Neuronal stem cell (in vitro differentiated cells): ENCODE measurements around the gene CDC42BPA.

Experiments used
- DNase-seq: peaks from one replicate; pipeline ENCODE4 v3.0.0-alpha.2; 2013; ENCODE audit warnings: low spot score
- H2AFZ ChIP-seq: one replicate; pipeline ENCODE4 v1.6.1; 2013; ENCODE audit warnings: mild to moderate bottlenecking, low read length, inconsistent platforms
- H2AK5ac ChIP-seq: 2 replicates; pipeline ENCODE4 v1.6.1; 2013; ENCODE audit warnings: low read depth, mild to moderate bottlenecking, inconsistent platforms, low read length, moderate library complexity, mixed read lengths
- H2BK120ac ChIP-seq: 2 replicates; pipeline ENCODE4 v1.6.1; 2013; ENCODE audit warnings: low read depth, mild to moderate bottlenecking, inconsistent platforms, low read length, moderate library complexity, mixed read lengths
- H2BK12ac ChIP-seq: one replicate; pipeline ENCODE4 v1.6.1; 2013; ENCODE audit warnings: low read length, inconsistent platforms
- H2BK15ac ChIP-seq: 2 replicates; pipeline ENCODE4 v1.6.1; 2013; ENCODE audit warnings: mild to moderate bottlenecking, low read length, inconsistent platforms, mixed read lengths
- H2BK5ac ChIP-seq: one replicate; pipeline ENCODE4 v1.6.1; 2013; ENCODE audit warnings: inconsistent platforms, mild to moderate bottlenecking, low read length, moderate library complexity
- H3K14ac ChIP-seq: one replicate; pipeline ENCODE4 v1.6.1; 2013; ENCODE audit warnings: low read length, inconsistent platforms
- H3K18ac ChIP-seq: 2 replicates; pipeline ENCODE4 v1.6.1; 2013; ENCODE audit warnings: low read length, inconsistent platforms
- H3K23ac ChIP-seq: 2 replicates; pipeline ENCODE4 v1.6.1; 2013; ENCODE audit warnings: low read depth, mild to moderate bottlenecking, mixed read lengths, low read length, inconsistent platforms; ENCODE audit not compliant: poor library complexity
- H3K27ac ChIP-seq: replicated peaks from 3 replicates; pipeline ENCODE4 v1.5.1; 2013; ENCODE audit warnings: low read length, inconsistent platforms
- H3K27me3 ChIP-seq, 3 experiments: 2 replicates each; pipeline ENCODE4 v1.6.1; 2013; ENCODE audit warnings: low read length in 3 of 3, mild to moderate bottlenecking in 2 of 3, inconsistent platforms in 1 of 3, low read depth in 1 of 3, mixed read lengths in 1 of 3, moderate library complexity in 1 of 3; ENCODE audit not compliant: control insufficient read depth in 3 of 3, insufficient read depth in 3 of 3
- H3K36me3 ChIP-seq, 2 donors: replicated peaks in 1 of 2; 2 replicates each; pipeline ENCODE4 v1.6.1; 2013; ENCODE audit warnings: low read length in 2 of 2; ENCODE audit not compliant: control insufficient read depth in 2 of 2, insufficient read depth in 2 of 2
- H3K4ac ChIP-seq: 2 replicates; pipeline ENCODE4 v1.6.1; 2013; ENCODE audit warnings: inconsistent platforms, mild to moderate bottlenecking, low read length, moderate library complexity
- H3K4me1 ChIP-seq, 2 donors: 1 replicate in 1 of 2; 2 replicates in 1 of 2; pipeline ENCODE4 v1.6.1; 2013; ENCODE audit warnings: low read length in 2 of 2, low read depth in 1 of 2; ENCODE audit not compliant: control insufficient read depth in 2 of 2, insufficient read depth in 1 of 2
- H3K4me2 ChIP-seq: one replicate; pipeline ENCODE4 v1.6.1; 2013; ENCODE audit warnings: mild to moderate bottlenecking, low read length, inconsistent platforms; ENCODE audit not compliant: insufficient read depth, poor library complexity, severe bottlenecking
- H3K4me3 ChIP-seq, 2 donors: 2 replicates each; pipeline ENCODE4 v1.5.1; 2013; ENCODE audit warnings: low read length in 2 of 2, mild to moderate bottlenecking in 2 of 2, inconsistent platforms in 1 of 2, moderate library complexity in 1 of 2
- H3K79me1 ChIP-seq: one replicate; pipeline ENCODE4 v1.6.1; 2013; ENCODE audit warnings: low read depth, mild to moderate bottlenecking, inconsistent platforms, low read length, moderate library complexity
- H3K9ac ChIP-seq: one replicate; pipeline ENCODE4 v1.6.1; 2013; ENCODE audit warnings: mild to moderate bottlenecking, low read depth, low read length, inconsistent platforms; ENCODE audit not compliant: poor library complexity
- H3K9me3 ChIP-seq, 2 donors: replicated peaks in 1 of 2; 2 replicates each; pipeline versions ENCODE3 to v1.6.1; 2013; ENCODE audit warnings: low read length in 2 of 2, mild to moderate bottlenecking in 2 of 2, inconsistent platforms in 1 of 2, low read depth in 1 of 2, mixed read lengths in 1 of 2, moderate library complexity in 1 of 2; ENCODE audit not compliant: control insufficient read depth in 2 of 2, insufficient read depth in 1 of 2
- H4K8ac ChIP-seq: one replicate; pipeline ENCODE4 v1.6.1; 2013; ENCODE audit warnings: low read depth, mild to moderate bottlenecking, inconsistent platforms, low read length, moderate library complexity
- H4K91ac ChIP-seq: one replicate; pipeline ENCODE4 v1.6.1; 2013; ENCODE audit warnings: low read length, low read depth, mild to moderate bottlenecking, inconsistent platforms; ENCODE audit not compliant: poor library complexity
- WGBS, 2 donors: extraction: QIAGEN DNeasy Blood & Tissue Kit; methylation state at CpG; one replicate each; pipeline ENCODE4 v1.1.7; 2013; ENCODE audit warnings: missing lambda C conversion rate in 2 of 2, mixed read lengths in 1 of 2; ENCODE audit not compliant: insufficient read length in 2 of 2, insufficient replicate concordance in 1 of 2; ENCODE audit errors: extremely low coverage in 2 of 2; 5-methylcytosine and 5-hydroxymethylcytosine counted together

Gene CDC42BPA

DNA sequence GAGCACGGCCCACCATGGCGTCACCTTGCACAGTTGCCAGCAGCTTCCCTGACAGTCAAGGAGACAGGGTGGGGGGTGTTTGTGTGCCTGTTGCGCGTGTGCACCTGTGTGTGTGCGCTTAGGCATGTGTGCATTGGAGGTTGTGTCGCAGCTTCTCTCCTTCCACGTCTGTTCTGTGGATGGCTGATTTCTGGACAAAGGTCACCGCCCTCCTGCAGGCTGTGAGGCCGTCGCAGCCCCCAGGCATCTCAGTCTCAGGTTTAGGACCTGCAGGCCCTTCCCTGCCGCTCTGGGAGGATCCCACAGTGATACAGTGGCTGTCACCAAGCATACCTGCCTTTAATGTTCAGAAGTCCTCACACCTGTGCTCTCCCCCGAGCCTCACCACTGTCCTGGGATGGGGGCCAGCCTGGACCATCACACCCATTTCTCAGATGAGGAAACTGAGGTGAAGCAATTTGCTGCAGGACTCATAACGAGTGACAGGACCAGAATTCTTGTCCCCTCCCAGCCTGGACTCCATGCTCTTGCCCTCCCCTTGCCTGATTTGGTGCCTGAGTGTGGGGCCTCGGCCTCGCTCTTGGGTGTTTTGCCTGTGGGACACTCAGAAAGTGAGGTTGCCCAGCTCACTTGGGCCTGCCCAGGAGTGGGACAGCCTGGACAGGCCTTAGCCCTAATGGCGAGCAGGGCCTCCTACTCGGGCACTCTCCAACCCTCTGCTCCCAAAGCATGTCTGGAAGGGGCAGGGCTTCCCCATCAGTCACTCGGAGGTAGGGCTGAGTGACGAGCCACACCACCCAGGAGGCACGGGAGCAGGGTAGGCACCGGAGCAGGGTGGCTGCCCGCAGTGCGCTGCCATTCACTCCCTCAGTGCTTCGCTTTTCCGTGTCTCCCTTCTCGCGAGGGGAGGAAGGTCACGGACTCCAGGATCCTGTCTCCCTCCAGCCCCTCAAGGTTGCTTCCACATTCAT lies 355.6 kb downstream of the CDC42BPA start:
- H4K8ac ChIP-seq: no peak overlapping the region
- H2BK12ac ChIP-seq: no peak overlapping the region
- no peaks in the 10 kb centered on the region for H3K36me3 ChIP-seq
- H3K4me1 ChIP-seq: no peaks in the 10 kb centered on the region
- no peak overlapping the region for H4K91ac ChIP-seq
- DNase-seq: no peak
- no peak overlapping the region for H3K27ac ChIP-seq
- no peak overlapping the region for H2BK15ac ChIP-seq
- WGBS, 2 donors: no CpG with 5 or more reads among the region's 28 CpGs
- H3K9ac ChIP-seq: peak overlapping the region; percentile 24
- H3K4me2 ChIP-seq: no peak overlapping the region
- H2AFZ ChIP-seq: no peak overlapping the region
- no peak overlapping the region for H3K4me3 ChIP-seq
- peak overlapping the region; percentile 60 for H3K23ac ChIP-seq
- H3K27me3 ChIP-seq: no peaks in the 10 kb centered on the region
- peaks cover 6% of the 10 kb centered on the region for H3K79me1 ChIP-seq
- H3K18ac ChIP-seq: peak overlapping the region; percentile 16
- H2BK120ac ChIP-seq: no peak overlapping the region
- no peak overlapping the region for H2AK5ac ChIP-seq
- H2BK5ac ChIP-seq: peak overlapping the region; percentile 63
- peak overlapping the region; percentile 47 for H3K14ac ChIP-seq
- H3K9me3 ChIP-seq: peaks cover 5 to 8% of the 10 kb centered on the region in 2 donors
- peak overlapping the region; percentile 98 for H3K4ac ChIP-seq

DNA sequence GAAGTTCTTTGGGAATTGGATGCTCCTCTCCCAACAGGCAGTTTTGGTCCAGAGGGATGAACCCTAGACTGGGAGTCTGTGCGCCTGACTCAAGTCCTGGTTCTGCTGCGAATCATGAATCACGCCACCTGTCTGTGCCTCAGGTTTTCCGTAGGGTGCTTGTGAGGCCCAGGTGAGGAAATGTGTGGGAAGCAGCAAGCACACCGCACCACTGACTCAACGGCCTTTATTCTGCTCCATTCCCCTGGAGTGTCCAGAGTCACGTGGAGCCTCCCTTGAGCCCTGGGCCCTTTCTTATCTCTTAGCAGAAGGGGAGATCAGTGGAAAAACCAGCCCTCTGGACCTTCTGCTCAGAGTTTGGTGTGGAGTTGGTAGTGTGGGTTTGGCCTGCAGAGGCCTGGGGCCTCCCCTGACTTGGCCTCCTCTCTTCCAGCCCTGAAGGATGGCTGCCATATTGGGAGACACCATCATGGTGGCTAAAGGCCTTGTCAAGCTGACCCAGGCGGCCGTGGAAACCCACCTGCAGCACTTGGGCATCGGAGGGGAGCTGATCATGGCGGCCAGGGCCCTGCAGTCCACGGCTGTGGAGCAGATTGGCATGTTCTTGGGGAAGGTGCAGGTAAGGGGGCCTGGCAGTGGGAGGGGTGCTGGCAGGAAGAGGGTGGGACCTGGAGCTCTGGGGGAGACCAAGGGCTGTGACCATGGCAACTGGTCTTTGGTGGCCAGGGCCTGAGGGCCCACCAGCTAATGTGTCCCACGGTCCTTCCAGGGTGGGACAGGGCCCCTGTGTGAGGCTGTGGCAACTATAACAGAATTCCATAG lies 357.1 kb downstream of the CDC42BPA start:
- no peak overlapping the region for H3K4me2 ChIP-seq

DNA sequence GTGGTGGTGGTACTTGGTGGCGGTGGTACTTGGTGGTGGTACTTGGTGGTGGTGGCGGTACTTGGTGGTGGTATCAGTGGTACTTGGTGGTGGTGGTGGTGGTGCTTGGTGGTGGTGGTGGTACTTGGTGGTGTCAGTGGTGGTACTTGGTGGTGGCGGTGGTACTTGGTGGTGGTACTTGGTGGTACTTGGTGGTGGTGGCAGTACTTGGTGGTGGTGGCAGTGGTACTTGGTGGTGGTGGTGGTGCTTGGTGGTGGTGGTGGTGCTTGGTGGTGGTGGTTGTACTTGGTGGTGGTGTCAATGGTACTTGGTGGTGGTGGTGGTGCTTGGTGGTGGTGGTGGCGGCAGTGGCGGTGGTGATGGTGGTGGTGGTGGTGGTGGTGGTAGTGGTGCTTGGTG lies 358.0 kb downstream of the CDC42BPA start:
- H2AFZ ChIP-seq: no peak overlapping the region
- DNase-seq: no peak
- H3K9me3 ChIP-seq: peaks cover 5 to 8% of the 10 kb centered on the region in 2 donors
- no peak overlapping the region for H3K4me2 ChIP-seq
- no peak overlapping the region for H2BK15ac ChIP-seq
- no peak overlapping the region for H2BK5ac ChIP-seq
- no peaks in the 10 kb centered on the region for H3K36me3 ChIP-seq
- peaks cover 7% of the 10 kb centered on the region for H3K79me1 ChIP-seq
- H4K8ac ChIP-seq: no peak overlapping the region
- no peak overlapping the region for H2AK5ac ChIP-seq
- no peak overlapping the region for H3K4ac ChIP-seq
- no peak overlapping the region for H3K14ac ChIP-seq
- no peak overlapping the region for H4K91ac ChIP-seq
- no peak overlapping the region for H2BK12ac ChIP-seq
- H3K23ac ChIP-seq: no peak overlapping the region
- H2BK120ac ChIP-seq: no peak overlapping the region
- H3K27me3 ChIP-seq: no peaks in the 10 kb centered on the region
- no peak overlapping the region for H3K27ac ChIP-seq
- no peak overlapping the region for H3K4me3 ChIP-seq
- H3K18ac ChIP-seq: no peak overlapping the region
- H3K9ac ChIP-seq: no peak overlapping the region
- no peaks in the 10 kb centered on the region for H3K4me1 ChIP-seq
- no CpG with 5 or more reads among the region's 5 CpGs for WGBS, 2 donors

More for the DNA sequence above, 357.1 kb downstream of the CDC42BPA start:
- H4K8ac ChIP-seq: no peak overlapping the region
- H3K18ac ChIP-seq: peak overlapping the region; percentile 57
- no peak overlapping the region for H2BK15ac ChIP-seq
- DNase-seq: no peak
- no peak overlapping the region for H3K4me3 ChIP-seq
- H3K27me3 ChIP-seq: no peaks in the 10 kb centered on the region
- H3K14ac ChIP-seq: peak overlapping the region; percentile 89
- H3K4ac ChIP-seq: peak overlapping the region; percentile 76
- no peak overlapping the region for H2AFZ ChIP-seq
- H3K4me1 ChIP-seq: no peaks in the 10 kb centered on the region
- H3K9ac ChIP-seq: no peak overlapping the region
- H3K9me3 ChIP-seq: peaks cover 5 to 8% of the 10 kb centered on the region in 2 donors
- H3K23ac ChIP-seq: peak overlapping the region; percentile 73
- H2BK120ac ChIP-seq: no peak overlapping the region
- H3K27ac ChIP-seq: no peak overlapping the region
- H2BK12ac ChIP-seq: no peak overlapping the region
- H4K91ac ChIP-seq: no peak overlapping the region
- peak overlapping the region; percentile 29 for H2BK5ac ChIP-seq
- no CpG with 5 or more reads among the region's 13 CpGs for WGBS, 2 donors
- H3K36me3 ChIP-seq: no peaks in the 10 kb centered on the region
- H2AK5ac ChIP-seq: peak overlapping the region; percentile 56
- H3K79me1 ChIP-seq: peaks cover 7% of the 10 kb centered on the region

DNA sequence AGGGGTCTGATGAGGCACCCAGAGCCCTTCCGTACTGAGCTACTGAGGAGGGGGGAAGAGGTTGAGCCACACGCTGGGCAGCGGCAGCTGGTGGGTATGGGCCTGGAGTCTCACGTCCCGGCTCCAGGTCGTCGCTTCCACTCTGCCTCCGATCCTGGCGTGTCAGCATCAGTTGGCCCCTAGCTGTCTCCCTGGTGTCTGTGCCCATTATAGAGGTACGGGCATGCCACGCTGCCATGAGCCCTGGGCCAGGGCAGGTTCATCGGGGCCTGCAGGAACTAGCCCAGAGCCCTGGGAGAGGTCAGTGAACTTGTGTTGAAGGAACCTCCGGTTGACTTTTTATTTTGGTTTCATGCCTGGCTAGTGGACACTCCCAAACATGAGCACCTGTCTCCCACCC lies 360.0 kb downstream of the CDC42BPA start:
- DNase-seq: no peak
- no peak overlapping the region for H4K91ac ChIP-seq
- H2BK5ac ChIP-seq: no peak overlapping the region
- H2BK120ac ChIP-seq: no peak overlapping the region
- no peak overlapping the region for H2BK12ac ChIP-seq
- H3K36me3 ChIP-seq: no peaks in the 10 kb centered on the region
- H3K4me3 ChIP-seq: no peak overlapping the region
- no peak overlapping the region for H3K23ac ChIP-seq
- WGBS, 2 donors: no CpG with 5 or more reads among the region's 13 CpGs
- H3K4me1 ChIP-seq: peaks cover 1 to 3% of the 10 kb centered on the region in 2 donors
- H3K4me2 ChIP-seq: no peak overlapping the region
- peaks cover 3% of the 10 kb centered on the region for H3K79me1 ChIP-seq
- peak overlapping the region; percentile 57 for H3K18ac ChIP-seq
- H3K4ac ChIP-seq: no peak overlapping the region
- H3K14ac ChIP-seq: no peak overlapping the region
- peak overlapping the region; percentile 26 for H2BK15ac ChIP-seq
- H3K9me3 ChIP-seq: peaks cover 5 to 8% of the 10 kb centered on the region in 2 donors
- H3K27ac ChIP-seq: no peak overlapping the region
- H3K27me3 ChIP-seq: no peaks in the 10 kb centered on the region
- H2AK5ac ChIP-seq: no peak overlapping the region
- no peak overlapping the region for H4K8ac ChIP-seq
- H2AFZ ChIP-seq: no peak overlapping the region
- no peak overlapping the region for H3K9ac ChIP-seq
